Omental fat pad (tissue), 4 donors: Measurements from ENCODE around the gene PGBD5. TPM values are rescaled to one million over a fixed set of nuclear protein-coding genes. Genes with fewer than 3 reads are reported as not detected.

Experiments used
- ATAC-seq: fragments of 150-250 bp; one replicate; pipeline ENCODE4 v1.9.1; 2016; ENCODE audit warnings: mild to moderate bottlenecking, moderate library complexity; ENCODE audit not compliant: low FRiP score
- DNase-seq: peaks from one replicate; pipeline ENCODE4 v3.0.0-alpha.2; 2019; ENCODE audit warnings: low spot score
- CTCF ChIP-seq, 3 donors: fragments of 450-650 bp; IDR thresholded peaks; one replicate each; pipeline ENCODE4 v1.5.1; 2016 to 2017; ENCODE audit warnings: antibody characterized with exemption in 3 of 3, mild to moderate bottlenecking in 3 of 3, moderate library complexity in 2 of 3
- total RNA-seq, 4 donors: library from RNA; depleted of rRNA; stranded (reverse); fragments of >200 nt; gene quantifications; one replicate each; pipeline ENCODE4 v1.1.0, GENCODE V29; 2016

The PGBD5 gene
- total RNA-seq, 4 donors from 2014 or later, result 0.37 to 1.4 (median 0.60) TPM; not detected in 1

GRCh38 chr1:230431527-230431926 lies 5.4 kb upstream of the PGBD5 start:
- ATAC-seq (no peak), DNase-seq (no peak)
- no peak for TF ChIP-seq CTCF (IDR thresholded peaks at IDR 0.05)

GRCh38 chr1:230430499-230430898 lies 4.4 kb upstream of the PGBD5 start:
- no peak for ATAC-seq
- TF ChIP-seq CTCF (IDR thresholded peaks at IDR 0.05), result no peak
- no peak for DNase-seq

DNA sequence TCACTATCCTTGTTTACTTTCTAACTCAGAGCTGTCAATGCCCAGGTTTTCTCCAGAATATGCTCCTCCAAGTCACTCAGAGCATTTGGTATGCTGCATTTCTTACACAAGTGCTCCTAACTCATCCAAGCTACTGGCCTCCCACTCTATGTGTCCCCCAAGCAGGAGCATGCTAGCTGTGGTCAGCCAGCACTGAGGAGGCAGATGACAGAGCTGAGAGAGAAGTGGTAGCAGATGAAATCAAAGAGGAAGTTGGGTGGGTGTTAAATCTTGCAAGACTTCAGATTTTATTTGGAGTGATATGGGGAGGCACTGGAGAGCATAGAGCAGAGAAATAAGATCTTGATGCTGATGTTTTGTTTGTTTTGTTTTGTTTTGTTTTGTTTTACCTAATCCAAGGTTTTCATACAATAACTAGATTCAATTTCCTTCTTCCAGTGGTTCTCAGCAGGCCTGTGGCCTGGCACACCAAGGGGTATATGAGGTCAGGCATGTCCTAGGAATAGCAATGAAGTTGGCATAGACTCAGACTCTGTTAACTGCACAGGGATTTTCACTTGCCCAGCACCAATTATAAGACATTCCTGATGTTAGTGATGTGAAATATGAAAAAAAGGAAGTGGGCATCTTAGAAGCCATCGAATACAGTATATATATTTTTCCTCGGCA lies 3.1 kb upstream of the PGBD5 start:
- ATAC-seq (no peak), DNase-seq (no peak)
- no peak for TF ChIP-seq CTCF (IDR thresholded peaks at IDR 0.05)

DNA sequence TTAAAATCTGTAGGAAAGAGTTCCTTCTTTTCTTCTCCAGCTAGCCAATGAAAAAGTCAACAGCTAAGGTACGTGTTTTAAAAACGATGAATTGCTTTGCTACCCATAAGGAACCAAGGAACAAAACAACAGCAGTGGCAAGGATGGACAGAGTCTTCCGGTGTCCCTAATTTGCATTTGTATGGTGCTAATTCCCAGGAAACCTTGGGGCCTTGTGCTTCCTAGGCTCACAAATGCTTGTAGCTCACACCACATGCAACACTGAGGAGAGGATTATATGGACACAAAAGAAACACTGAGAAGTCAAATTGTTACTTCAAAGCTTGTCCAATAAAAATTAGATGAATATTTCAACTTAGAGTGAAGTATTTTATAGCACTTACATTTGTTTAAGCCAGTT lies 1.8 kb upstream of the PGBD5 start:
- no peak for TF ChIP-seq CTCF (IDR thresholded peaks at IDR 0.05)
- DNase-seq (no peak), ATAC-seq (no peak)

DNA sequence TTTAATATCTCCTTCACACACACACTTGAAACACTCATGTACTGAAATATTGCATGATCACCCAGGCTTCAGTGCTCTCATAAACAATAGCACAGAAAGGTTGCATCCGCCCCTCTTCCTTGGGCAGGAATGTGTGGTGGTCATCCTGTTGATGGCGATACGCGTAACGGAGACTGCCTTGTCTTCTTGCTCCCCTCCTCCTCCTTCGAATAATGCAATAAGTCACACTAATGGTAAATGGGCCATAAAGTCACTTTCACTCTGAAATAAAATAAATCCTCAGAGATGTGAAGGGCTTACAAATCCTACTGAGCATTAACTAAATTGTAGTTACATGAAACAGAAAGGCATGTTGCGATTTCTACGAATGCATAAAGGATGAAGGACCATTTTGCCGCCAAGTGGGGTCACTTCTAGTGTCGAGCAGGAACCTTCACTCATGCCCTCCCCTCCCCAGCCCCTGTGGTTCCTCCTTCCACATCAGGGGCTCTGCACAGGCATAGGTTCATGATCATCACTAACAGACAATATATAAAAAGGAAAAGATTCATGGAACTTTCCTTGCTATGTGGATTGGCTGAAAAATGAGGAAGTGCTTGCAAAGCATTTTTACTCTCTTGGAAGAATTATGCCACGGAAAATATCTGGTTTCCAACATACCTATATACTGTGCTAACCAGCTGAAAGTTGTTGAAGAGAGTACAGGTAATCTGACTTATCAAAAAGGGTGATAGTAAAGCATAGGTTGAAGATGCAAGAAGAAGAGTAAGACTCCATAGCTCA lies 1.2 kb upstream of the PGBD5 start:
- no peak for ATAC-seq
- no peak for DNase-seq
- no peak for TF ChIP-seq CTCF (IDR thresholded peaks at IDR 0.05)

DNA sequence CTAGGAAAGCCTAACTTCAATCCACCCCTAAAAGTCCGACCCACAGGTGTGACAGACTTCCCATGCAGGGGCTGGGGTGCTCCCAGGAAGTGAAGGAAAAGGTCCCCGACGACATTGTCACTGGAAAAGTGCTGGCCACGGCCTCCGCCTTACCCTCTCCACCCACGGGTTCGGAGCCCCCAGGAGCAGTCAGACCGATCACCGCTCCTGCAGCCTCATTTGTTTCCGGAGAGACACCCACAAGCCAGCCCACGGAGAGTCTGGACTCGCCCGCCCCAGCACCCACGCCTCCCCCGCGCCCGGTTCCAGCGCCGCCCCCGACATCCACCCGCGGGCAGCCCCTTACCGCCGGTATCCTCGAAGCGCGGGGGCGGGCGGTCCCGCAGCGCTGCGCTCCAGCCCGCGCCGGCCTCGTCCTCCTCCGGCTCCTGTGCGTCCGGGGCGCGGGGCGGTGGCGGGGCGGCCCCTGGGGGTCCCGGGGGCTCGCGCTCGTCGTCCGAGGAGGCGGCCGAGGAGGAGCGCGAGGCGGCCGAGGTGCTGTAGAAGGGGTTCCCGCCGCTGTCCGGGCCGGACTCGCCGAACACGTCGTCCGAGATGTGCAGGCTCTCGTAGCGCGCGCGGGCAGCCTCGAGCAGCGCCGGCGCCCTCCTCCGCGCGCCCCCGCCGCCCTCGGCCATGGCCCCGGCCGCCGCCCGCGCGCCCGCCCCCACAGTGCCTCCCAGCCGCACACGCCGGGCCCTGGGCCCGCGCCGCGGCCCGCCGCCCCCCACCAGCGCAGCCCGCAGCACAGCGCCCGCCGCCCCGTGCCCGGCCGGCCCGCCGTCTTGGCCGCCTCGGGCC lies 660 bp downstream of the PGBD5 start:
- no peak for TF ChIP-seq CTCF (IDR thresholded peaks at IDR 0.05)
- DNase-seq (no peak), ATAC-seq (no peak)
